Activated T-cell treated with anti-CD3 and anti-CD28 coated beads, Interleukin-2, amount 50 U/mL, for 1 hour (primary cell): ENCODE measurements around the gene MON1A.
"Not testable (repeated sequence)": the region's sequence is repeated elsewhere in the genome, so short reads cannot be mapped to it uniquely, and the experiment has no call there.

Source experiments
- DNase-seq: peaks from one replicate; pipeline ENCODE4 v3.0.0-alpha.2; 2020

The MON1A gene

GRCh38 chr3:49929291-49930167 lies at the start of gene MON1A:
TSS of gene MON1A (minus strand) at chr3:49929811. CDS start at chr3:49913346, 16,465 bp downstream.
- DNase-seq: peak; percentile 87

GRCh38 chr3:49976942-49977341 lies 47.3 kb upstream of the MON1A start:
- no peak for DNase-seq

- DNase-seq: no peak
These were observed 43.0 kb upstream of the MON1A start for GRCh38 chr3:49972656-49973055.

- no peak for DNase-seq
These were observed 38.7 kb upstream of the MON1A start for GRCh38 chr3:49968346-49968745.

GRCh38 chr3:49967291-49967690 lies 37.7 kb upstream of the MON1A start:
- DNase-seq: no peak

GRCh38 chr3:49966233-49966942 lies 36.8 kb upstream of the MON1A start:
- DNase-seq: no peak

DNA sequence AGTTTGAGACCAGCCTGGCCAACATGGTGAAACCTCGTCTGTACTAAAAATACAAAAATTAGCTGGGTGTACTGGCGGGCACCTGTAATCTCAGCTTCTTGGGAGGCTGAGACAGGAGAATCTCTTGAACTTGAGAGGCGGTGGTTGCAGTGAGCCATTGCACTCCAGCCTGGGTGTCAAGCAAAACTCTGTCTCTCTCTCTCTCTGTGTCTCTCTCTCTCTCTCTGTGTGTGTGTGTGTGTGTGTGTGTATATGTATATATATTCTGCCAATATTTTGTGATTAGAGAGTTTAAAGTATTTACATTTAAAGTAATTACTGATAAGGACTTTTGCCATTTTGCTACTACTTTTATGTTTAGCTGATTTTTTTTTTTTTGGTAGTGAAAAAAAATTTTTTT lies 26.0 kb upstream of the MON1A start:
- no peak for DNase-seq

GRCh38 chr3:49952924-49953323 lies 23.3 kb upstream of the MON1A start:
- DNase-seq: no peak

- no peak for DNase-seq
These were observed 13.0 kb upstream of the MON1A start for GRCh38 chr3:49942651-49943050.

GRCh38 chr3:49940667-49941249 lies 11.1 kb upstream of the MON1A start:
- DNase-seq: no peak

- DNase-seq: peak; percentile 90
These were observed 10.5 kb upstream of the MON1A start, which contains the start of gene RBM6 for GRCh38 chr3:49939858-49940666. TSS of gene RBM6 (plus strand) at chr3:49940150. CDS start at chr3:49962642, 22,492 bp downstream.

DNA sequence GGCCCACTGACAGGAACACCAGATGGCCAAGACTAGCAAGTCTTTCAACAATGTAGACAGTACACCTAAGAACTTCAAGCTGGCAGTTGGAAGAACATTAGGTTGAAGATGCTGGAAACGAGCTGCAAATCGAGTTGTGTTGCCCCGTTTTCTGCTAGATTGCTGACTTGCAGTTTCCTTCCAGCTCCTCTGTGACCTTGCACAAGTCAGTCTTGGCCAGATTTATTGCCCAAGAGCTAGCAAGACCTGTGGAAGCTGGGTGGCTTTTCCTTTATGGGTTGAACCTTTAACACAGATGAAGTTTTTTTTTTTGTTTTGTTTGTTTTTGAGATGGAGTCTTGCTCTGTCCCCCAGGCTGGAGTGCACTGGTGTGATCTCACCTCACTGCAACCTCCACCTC lies 7.5 kb upstream of the MON1A start:
- DNase-seq: no peak

DNA sequence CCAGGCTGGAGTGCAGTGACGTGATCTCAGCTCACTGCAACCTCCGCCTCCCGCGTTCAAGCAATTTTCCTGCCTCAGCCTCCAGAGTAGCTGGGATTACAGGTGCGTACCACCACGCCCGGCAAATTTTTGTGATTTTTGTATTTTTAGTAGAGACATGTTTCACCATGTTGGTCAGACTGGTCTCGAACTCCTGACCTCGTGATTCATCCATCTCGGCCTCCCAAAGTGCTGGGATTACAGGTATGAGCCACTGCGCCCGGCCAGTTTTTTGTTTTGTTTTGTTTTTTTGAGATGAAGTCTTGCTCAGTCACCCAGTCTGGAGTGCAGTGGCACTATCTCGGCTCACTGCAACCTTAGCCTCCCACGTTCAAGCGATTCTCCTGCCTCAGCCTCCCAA lies 2.7 kb upstream of the MON1A start:
- DNase-seq: not testable (repeated sequence)

- DNase-seq: no peak
These were observed 1.3 kb upstream of the MON1A start for GRCh38 chr3:49930922-49931321.

- no peak for DNase-seq
These were observed 618 bp upstream of the MON1A start for GRCh38 chr3:49930168-49930690.

DNA sequence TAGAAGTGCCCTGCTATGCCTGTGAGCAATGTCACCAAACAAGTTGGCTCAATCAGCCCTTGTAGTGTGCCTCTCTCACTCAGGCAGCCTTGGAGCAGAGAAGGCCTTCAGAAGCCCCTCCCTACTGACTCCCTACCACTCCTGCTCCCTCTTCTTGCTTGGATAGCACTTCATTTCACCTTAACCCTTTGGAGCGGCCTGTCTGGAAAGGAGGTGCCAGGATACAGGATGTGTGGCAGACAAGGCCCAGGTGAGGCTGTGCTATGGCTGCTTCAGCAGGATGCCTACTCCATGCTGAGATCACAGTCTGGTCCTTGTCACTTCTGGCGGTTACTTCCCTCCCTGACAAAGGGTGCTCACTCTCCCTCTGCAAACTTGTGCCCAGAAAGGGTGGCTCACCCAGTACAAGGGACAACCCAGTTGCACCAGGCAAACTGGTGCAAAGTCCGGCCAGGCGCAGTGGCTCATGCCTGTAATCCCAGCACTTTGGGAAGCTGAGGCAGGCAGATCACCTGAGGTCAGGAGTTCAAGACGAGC lies 1.1 kb downstream of the MON1A start:
- DNase-seq: no peak

DNA sequence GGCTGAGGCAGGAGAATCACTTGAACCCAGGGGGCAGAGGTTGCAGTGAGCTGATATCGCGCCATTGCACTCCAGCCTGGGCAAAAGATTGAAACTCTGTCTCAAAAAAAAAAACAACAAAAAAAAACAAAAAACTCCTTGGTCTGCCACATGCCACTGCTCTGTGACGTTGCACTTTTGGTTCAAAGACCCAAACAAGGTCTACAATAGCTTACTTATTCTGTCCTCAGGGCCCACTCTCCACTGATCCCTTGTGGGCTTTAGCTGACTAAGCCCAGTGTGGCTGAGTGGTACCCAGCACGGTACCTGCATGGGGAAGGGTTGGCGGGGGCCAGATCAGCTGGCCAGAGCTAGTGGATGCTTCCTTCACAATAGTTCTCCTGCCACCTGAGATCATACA lies 1.8 kb downstream of the MON1A start:
- DNase-seq: no peak

DNA sequence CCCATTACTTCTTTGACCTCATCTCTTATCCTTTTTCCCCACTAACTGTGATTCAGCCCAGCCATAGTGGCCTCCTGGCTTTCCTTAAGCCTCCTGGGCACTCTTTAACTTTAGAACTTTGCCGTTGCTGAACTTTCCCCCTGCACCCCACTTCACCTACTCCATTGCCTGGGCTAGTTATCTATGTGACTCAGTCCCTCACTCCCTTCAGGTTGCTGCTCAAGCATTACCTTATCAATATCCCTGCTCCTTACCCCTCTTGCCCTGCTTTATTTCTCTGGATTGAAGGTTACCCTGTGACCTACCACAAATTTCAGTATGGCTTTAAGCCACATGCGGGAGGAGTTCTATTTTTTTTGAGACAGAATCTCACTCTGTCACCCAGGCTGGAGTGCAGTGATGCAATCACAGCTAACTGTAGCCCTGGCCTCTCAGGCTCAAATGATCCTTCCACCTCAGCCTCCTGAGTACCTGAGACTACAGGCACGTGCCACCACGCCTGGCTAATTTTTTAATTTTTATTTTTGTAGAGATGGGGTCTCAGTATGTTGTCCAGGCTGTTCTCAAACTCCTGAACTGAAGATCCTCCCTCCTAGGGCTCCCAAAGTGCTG lies 3.4 kb downstream of the MON1A start:
- no peak for DNase-seq

- no peak for DNase-seq
These were observed 4.1 kb downstream of the MON1A start for GRCh38 chr3:49925485-49925884.

GRCh38 chr3:49924683-49925082 lies 4.9 kb downstream of the MON1A start:
- DNase-seq: no peak

- not testable (repeated sequence) for DNase-seq
These were observed 11.6 kb downstream of the MON1A start for GRCh38 chr3:49917806-49918590.
